HG02678 (cell line): ENCODE data around the gene GNA15.

ENCODE experiments used
- ATAC-seq: cut with Tn5 transposase; IDR thresholded peaks from one replicate; pipeline ENCODE4 v1.9.1; 2021; ENCODE audit warnings: mild to moderate bottlenecking, moderate library complexity; ENCODE audit not compliant: unreplicated experiment

The GNA15 gene

DNA sequence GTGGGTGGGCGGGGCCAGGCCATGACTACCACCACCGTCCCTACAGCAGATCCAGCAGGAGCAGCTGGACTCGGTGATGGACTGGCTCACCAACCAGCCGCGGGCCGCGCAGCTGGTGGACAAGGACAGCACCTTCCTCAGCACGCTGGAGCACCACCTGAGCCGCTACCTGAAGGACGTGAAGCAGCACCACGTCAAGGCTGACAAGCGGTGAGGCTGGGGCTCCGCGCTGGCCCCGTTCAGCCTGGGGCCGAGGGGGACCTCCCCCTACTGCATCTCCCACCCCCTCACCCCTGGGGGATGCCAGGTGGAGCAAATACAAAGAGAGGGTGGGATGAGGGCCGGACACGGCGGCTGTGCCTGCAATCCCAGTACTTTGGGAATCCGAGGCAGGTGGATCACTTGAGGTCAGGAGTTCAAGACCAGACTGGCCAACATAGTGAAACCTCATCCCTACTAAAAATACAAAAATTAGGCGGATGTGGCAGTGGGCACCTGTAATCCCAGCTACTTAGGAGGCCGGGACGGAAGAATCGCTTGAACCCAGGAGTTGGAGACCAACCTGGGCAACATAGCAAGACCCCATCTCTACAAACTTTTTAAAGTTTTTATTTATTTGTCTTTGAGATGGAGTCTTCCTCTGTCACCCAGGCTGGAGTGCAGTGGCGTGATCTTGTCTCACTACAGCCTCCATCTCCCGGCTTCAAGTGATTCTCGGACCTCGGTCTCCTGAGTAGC, 70.6 kb downstream of the GNA15 start:
- no peak for ATAC-seq

DNA sequence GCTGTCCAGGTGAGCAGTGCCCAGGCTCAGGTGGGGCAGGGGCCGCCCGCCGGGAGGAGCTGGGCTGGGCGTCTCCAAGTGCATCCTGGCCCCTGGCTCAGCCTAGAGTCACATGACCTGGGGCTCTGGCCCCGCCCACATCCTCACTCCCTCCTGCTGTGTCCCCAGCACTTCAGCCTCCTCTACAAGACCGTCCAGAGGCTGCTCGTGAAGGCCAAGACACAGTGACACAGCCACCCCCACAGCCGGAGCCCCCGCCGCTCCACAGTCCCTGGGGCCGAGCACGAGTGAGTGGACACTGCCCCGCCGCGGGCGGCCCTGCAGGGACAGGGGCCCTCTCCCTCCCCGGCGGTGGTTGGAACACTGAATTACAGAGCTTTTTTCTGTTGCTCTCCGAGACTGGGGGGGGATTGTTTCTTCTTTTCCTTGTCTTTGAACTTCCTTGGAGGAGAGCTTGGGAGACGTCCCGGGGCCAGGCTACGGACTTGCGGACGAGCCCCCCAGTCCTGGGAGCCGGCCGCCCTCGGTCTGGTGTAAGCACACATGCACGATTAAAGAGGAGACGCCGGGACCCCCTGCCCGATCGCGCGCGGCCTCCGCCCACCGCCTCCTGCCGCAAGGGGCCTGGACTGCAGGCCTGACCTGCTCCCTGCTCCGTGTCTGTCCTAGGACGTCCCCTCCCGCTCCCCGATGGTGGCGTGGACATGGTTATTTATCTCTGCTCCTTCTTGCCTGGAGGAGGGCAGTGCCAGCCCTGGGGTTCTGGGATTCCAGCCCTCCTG, 71.8 kb downstream of the GNA15 start:
- ATAC-seq: no peak

DNA sequence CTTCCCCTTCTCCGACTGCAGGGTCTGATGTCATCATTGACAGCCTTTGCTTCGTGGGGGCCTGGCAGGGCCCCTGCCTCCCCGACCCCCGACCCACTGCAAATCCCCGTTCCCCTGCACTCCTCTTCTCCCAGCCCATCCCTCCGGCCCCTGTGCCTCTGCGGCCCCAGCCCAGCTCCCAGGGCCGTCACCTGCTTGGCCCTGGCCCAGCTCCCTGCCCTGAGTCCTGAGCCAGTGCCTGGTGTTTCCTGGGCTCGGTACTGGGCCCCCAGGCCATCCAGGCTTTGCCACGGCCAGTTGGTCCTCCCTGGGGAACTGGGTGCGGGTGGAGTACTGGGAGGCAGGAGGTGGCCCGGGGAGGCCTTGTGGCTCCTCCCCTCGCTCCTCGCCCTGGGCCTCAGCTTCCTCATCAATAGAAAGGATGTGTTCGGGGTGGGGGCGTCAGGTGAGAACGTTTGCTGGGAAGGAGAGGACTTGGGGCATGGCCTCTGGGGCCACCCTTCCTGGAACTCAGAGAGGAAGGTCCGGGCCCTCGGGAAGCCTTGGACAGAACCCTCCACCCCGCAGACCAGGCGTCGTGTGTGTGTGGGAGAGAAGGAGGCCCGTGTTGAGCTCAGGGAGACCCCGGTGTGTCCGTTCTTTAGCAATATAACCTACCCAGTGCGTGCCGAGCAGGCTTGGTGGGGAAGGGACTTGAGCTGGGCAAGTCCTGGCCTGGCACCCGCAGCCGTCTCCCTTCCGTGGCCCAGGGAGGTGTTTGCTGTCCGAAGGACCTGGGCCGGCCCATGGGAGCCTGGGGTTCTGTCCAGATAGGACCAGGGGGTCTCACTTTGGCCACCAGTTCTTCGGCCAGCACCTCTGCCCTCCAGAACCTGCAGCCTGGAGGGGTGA, 72.7 kb downstream of the GNA15 start:
- ATAC-seq: no peak

DNA sequence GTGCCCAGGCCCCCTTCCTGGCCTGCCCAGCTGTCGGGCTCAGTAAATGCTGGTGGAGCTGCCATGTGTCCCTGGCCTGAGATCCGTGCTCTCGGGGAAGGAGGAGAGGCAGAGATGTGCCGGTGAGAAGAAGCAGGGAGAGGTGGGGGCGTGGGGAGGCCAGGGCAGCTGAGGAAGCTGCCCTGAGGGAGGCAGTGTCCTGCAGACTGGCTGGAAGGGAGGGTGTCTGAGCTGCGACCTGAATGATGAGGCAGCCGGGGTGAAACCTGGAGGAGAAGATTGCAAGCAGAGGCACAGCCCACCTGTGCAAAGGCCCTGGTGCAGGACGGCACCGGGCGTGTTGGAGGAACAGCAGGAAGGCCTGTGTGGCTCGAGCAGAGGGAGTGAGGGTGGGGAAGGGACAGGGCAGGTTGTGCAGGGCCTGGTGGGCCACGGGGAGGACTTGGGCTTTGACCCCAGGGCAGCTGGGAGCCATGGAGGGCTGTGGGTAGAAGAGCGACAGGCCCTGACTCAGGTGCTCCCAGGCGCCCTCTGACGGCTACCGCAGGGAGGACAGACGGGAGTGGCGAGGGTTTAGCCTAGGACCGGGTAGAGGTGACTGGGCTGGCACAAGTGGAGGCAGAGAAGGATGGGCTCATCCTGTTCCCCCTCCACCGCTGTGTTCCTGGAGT, 74.6 kb downstream of the GNA15 start:
- ATAC-seq: no peak

DNA sequence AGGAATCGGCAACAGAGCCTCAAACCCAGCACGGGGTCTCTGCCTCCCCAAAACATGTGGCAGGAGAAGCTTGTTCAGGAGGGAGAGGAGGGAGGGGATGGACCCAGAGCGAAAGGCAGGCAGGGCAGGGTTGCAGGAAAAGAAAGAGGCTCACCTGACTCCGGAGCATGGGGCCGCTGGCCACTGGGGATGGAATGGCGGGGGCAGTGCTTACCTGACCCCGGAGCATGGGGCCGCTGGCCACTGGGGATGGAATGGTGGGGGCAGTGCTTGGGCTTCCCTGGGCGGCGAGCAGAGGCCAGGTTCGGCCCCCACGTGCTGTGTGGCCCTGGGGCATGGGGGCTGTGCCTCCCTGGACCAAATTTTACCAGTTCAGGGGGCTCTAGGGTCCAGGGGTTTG, 75.4 kb downstream of the GNA15 start:
- no peak for ATAC-seq

DNA sequence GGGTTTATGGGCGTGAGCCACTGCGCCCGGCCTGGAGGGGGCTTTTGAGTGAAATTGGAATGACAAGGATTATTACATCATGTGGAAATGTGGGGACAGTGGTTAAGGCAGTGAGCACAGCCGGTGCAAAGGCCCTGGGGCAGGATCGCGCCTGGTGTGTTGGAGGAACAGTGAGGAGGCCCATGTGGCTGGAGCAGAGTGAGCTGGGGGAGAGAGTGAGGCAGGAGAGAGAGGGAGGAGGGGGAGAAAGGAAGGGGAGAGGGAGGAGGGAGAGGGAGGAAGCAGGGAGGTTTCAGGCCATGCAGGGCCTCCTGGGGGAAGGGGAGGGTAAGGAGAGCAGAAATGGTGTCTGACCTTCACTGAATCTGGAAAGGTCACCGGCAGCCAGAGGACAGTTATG, 77.3 kb downstream of the GNA15 start:
- no peak for ATAC-seq
